ENCODE results near the gene ALOX12B. TPM values are rescaled to one million over a fixed set of nuclear protein-coding genes. Genes with fewer than 3 reads are reported as not detected.
"Not testable (repeated sequence)": the region's sequence is repeated elsewhere in the genome, so short reads cannot be mapped to it uniquely, and the experiment has no call there.

Gene ALOX12B
- total RNA-seq, 6 experiments from 2014 or later: not detected

DNA sequence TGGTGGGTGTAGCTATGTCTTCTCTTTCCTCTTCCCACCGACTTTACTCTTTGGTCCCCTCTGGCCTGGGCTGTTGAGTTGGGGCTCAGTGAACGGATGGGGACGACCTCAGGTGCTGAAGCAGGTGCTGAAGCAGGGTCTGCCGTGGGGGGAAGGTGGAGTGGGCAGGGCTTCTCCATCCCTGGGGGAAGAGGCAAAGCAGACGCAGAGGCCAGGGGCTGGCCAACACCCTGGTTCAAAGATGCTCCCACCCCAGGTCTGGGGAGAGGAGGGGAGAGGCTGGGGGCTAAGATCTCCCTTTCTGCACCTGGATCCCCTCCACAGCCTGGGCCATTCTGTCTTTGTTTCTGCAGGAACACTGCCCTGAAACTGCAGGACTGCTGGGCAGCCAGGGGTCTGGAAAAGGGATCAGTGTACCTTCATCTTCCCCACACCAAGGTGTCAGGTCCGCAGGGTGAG, 22.9 kb downstream of the ALOX12B start:
- intact Hi-C loops (cut with DNase I): loop anchor here in 1 of 2 donors (10.0 kb wide), 1 partner anchor 50 kb away; the partner anchor contains the start of gene ALOXE3

DNA sequence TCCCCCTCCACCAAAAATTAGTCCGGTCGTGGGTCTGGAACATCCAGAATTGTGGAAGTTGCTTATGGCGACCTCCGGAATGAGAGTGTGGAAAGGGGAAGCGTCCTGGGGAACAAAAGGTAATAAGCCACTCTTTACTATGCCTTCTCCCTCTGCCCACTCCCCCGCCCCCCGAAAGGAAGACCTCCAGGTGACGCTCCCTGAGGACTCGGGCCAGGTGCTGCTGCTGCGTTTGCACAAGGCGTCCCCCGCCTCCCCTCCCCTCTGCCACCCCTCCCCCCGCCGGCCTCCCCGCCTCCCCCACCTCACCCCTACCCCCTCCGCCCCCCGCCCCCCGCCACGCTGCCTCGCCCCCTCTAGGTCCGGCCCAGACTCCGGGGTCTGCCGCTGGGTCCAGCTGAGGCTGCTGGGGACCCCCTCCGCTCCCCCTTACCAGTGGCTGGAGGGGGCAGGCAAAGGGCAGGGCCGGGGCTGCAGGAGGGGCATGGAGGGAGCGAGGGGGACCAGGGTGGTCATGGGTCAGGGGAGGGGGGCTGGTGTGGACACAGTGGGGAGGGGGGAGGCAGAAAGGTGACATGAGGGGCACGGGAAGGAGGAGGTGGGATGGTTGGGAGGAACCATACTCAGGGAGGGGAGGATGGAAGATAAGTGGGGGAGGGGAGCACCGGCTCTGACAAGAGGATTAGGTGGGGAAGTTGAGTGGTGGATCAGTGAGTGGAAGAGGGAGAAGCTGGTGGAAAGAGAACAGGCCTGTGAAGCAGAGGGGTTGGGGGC, 23.6 kb downstream of the ALOX12B start:
- H3K4me3 ChIP-seq: no peak overlapping the region
- H3K27me3 ChIP-seq: peaks cover 0 to 17% of the 10 kb centered on the region in 2 donors
- DNase-seq (peak in 2 of 3 donors; percentile 11 to 41), ATAC-seq (no peak)
- intact Hi-C loops (cut with DNase I): loop anchor here in 1 of 2 donors (10.0 kb wide), 1 partner anchor 51 kb away; the partner anchor contains the start of gene ALOXE3
- no peak overlapping the region for H3K27ac ChIP-seq
- H3K4me1 ChIP-seq: peaks cover 0 to 11% (median 2%) of the 10 kb centered on the region in 4 donors
- H3K36me3 ChIP-seq: no peaks in the 10 kb centered on the region
- peaks cover 0 to 3% (median 0%) of the 10 kb centered on the region in 4 donors for H3K9me3 ChIP-seq
- 14% methylated on average over 20 of the region's 28 CpGs for WGBS (ENCODE audit: insufficient coverage, low coverage, low lambda C conversion rate, missing lambda C conversion rate)
- TF ChIP-seq CTCF (IDR thresholded peaks at IDR 0.05): no peak
- no peak for TF ChIP-seq POLR2A (IDR thresholded peaks at IDR 0.05)

More for the DNA sequence above, 22.9 kb downstream of the ALOX12B start:
- Histone ChIP-seq H3K36me3 (no peaks in the 10 kb centered on the region), H3K27me3 (peaks cover 0 to 22% of the 10 kb centered on the region in 2 donors), H3K27ac (no peak overlapping the region), H3K9me3 (peaks cover 0 to 2% (median 0%) of the 10 kb centered on the region in 4 donors), H3K4me3 (no peak overlapping the region), H3K4me1 (peaks cover 0 to 4% (median 0%) of the 10 kb centered on the region in 4 donors)
- ATAC-seq (no peak), DNase-seq (peak in 1 of 3 donors; percentile 21)
- WGBS (ENCODE audit: insufficient coverage, low coverage, low lambda C conversion rate, missing lambda C conversion rate): 21% methylated on average over 3 of the region's 6 CpGs
- TF ChIP-seq POLR2A (IDR thresholded peaks at IDR 0.05) (no peak), CTCF (IDR thresholded peaks at IDR 0.05) (no peak)

GRCh38 chr17:8062807-8063483, 24.6 kb downstream of the ALOX12B start:
- H3K36me3 ChIP-seq: no peaks in the 10 kb centered on the region
- 26% methylated on average over 15 of the region's 15 CpGs for WGBS (ENCODE audit: insufficient coverage, low coverage, low lambda C conversion rate, missing lambda C conversion rate)
- no peak overlapping the region for H3K4me3 ChIP-seq
- H3K27me3 ChIP-seq: peaks cover 0 to 17% of the 10 kb centered on the region in 2 donors
- intact Hi-C loops (cut with DNase I): loop anchor here in 1 of 2 donors (10.0 kb wide), 1 partner anchor 52 kb away; the partner anchor contains the start of gene ALOXE3
- ATAC-seq (no peak), DNase-seq (no peak)
- H3K9me3 ChIP-seq: peaks cover 0 to 3% (median 0%) of the 10 kb centered on the region in 4 donors
- H3K27ac ChIP-seq: no peak overlapping the region
- peaks cover 0 to 21% (median 2%) of the 10 kb centered on the region in 4 donors for H3K4me1 ChIP-seq
- no peak for TF ChIP-seq CTCF (IDR thresholded peaks at IDR 0.05)
- TF ChIP-seq POLR2A (IDR thresholded peaks at IDR 0.05): no peak

- DNase-seq (no peak), ATAC-seq (no peak)
- Histone ChIP-seq H3K9me3 (peaks cover 0 to 3% (median 0%) of the 10 kb centered on the region in 4 donors), H3K36me3 (no peaks in the 10 kb centered on the region), H3K27me3 (peaks cover 0 to 17% of the 10 kb centered on the region in 2 donors), H3K4me1 (peaks cover 0 to 23% (median 4%) of the 10 kb centered on the region in 4 donors), H3K4me3 (no peak overlapping the region), H3K27ac (no peak overlapping the region)
- TF ChIP-seq CTCF (IDR thresholded peaks at IDR 0.05): no peak
- TF ChIP-seq POLR2A (IDR thresholded peaks at IDR 0.05): no peak
- WGBS (ENCODE audit: insufficient coverage, low coverage, low lambda C conversion rate, missing lambda C conversion rate): 20% methylated on average over 8 of the region's 8 CpGs
- intact Hi-C loops (cut with DNase I): loop anchor here in 1 of 2 donors (10.0 kb wide), 1 partner anchor 52 kb away; the partner anchor contains the start of gene ALOXE3
Measured at GRCh38 chr17:8062435-8062806, 25.1 kb downstream of the ALOX12B start.

- peaks cover 0 to 17% of the 10 kb centered on the region in 2 donors for H3K27me3 ChIP-seq
- not testable (repeated sequence) for DNase-seq, H3K4me3 ChIP-seq, H3K9me3 ChIP-seq, H3K36me3 ChIP-seq, ATAC-seq, H3K27ac ChIP-seq
- 62% methylated on average over 8 of the region's 8 CpGs for WGBS (ENCODE audit: insufficient coverage, low coverage, low lambda C conversion rate, missing lambda C conversion rate)
- intact Hi-C loops (cut with DNase I): loop anchor here in 1 of 2 donors (10.0 kb wide), 1 partner anchor 53 kb away; the partner anchor contains the start of gene ALOXE3
- peaks cover 0 to 26% (median 6%) of the 10 kb centered on the region in 4 donors for H3K4me1 ChIP-seq
Measured at GRCh38 chr17:8061851-8062250, 25.7 kb downstream of the ALOX12B start.

Measured in right lobe of liver (tissue), 6 donors.